Measurements from ENCODE around the gene LHX3. TPM values are rescaled to one million over a fixed set of nuclear protein-coding genes. Genes with fewer than 3 reads are reported as not detected.

LHX3 gene
- total and polyA plus RNA-seq, 2 donors from 2014 or later = not detected

GRCh38 chr9:136187197-136187596 is 17.7 kb downstream of the LHX3 start:
- Histone ChIP-seq H3K4me1 (ENCODE audit: control insufficient read depth in 2 of 3, insufficient read depth in 2 of 3, low read depth in 1 of 3, low read length in 3 of 3) (no peaks in the 10 kb centered on the region), H3K4me3 (ENCODE audit: low read length in 3 of 3) (no peak overlapping the region), H3K9me3 (ENCODE audit: control insufficient read depth in 2 of 3, insufficient read depth in 1 of 3, low read length in 3 of 3) (no peaks in the 10 kb centered on the region), H3K27me3 (ENCODE audit: control insufficient read depth, insufficient read depth, low read length) (peaks cover 14% of the 10 kb centered on the region), H3K9ac (ENCODE audit: low read length in 3 of 3) (no peak overlapping the region), H3K36me3 (ENCODE audit: control insufficient read depth in 2 of 3, insufficient read depth in 3 of 3, low read length in 3 of 3) (no peaks in the 10 kb centered on the region), H3K27ac (ENCODE audit: low read depth in 2 of 2, low read length in 2 of 2) (no peak overlapping the region)
- intact Hi-C loops (cut with DNase I) = no loop called here
- DNase-seq (no peak), FAIRE-seq (no peak)
- TF ChIP-seq, protein P1, sequence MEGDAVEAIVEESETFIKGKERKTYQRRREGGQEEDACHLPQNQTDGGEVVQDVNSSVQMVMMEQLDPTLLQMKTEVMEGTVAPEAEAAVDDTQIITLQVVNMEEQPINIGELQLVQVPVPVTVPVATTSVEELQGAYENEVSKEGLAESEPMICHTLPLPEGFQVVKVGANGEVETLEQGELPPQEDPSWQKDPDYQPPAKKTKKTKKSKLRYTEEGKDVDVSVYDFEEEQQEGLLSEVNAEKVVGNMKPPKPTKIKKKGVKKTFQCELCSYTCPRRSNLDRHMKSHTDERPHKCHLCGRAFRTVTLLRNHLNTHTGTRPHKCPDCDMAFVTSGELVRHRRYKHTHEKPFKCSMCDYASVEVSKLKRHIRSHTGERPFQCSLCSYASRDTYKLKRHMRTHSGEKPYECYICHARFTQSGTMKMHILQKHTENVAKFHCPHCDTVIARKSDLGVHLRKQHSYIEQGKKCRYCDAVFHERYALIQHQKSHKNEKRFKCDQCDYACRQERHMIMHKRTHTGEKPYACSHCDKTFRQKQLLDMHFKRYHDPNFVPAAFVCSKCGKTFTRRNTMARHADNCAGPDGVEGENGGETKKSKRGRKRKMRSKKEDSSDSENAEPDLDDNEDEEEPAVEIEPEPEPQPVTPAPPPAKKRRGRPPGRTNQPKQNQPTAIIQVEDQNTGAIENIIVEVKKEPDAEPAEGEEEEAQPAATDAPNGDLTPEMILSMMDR (IDR thresholded peaks at IDR 0.05; ENCODE audit: borderline replicate concordance, extremely low read depth, insufficient read depth) = no peak

- no peak for FAIRE-seq
- TF ChIP-seq, protein P1 (IDR thresholded peaks at IDR 0.05; ENCODE audit: borderline replicate concordance, extremely low read depth, insufficient read depth) = no peak
- Histone ChIP-seq H3K9ac (ENCODE audit: low read length in 3 of 3) (no peak overlapping the region), H3K36me3 (ENCODE audit: control insufficient read depth in 2 of 3, insufficient read depth in 3 of 3, low read length in 3 of 3) (no peaks in the 10 kb centered on the region), H3K4me1 (ENCODE audit: control insufficient read depth in 2 of 3, insufficient read depth in 2 of 3, low read depth in 1 of 3, low read length in 3 of 3) (no peaks in the 10 kb centered on the region), H3K27me3 (ENCODE audit: control insufficient read depth, insufficient read depth, low read length) (peaks cover 7% of the 10 kb centered on the region), H3K9me3 (ENCODE audit: control insufficient read depth in 2 of 3, insufficient read depth in 1 of 3, low read length in 3 of 3) (no peaks in the 10 kb centered on the region), H3K27ac (ENCODE audit: low read depth in 2 of 2, low read length in 2 of 2) (no peak overlapping the region), H3K4me3 (ENCODE audit: low read length in 3 of 3) (no peak overlapping the region)
- intact Hi-C loops (cut with DNase I) = no loop called here
- no peak for DNase-seq
These were observed 18.5 kb downstream of the LHX3 start for GRCh38 chr9:136186386-136186785.

GRCh38 chr9:136185596-136186366 is 19.1 kb downstream of the LHX3 start:
- Histone ChIP-seq H3K9ac (ENCODE audit: low read length in 3 of 3) (no peak overlapping the region), H3K4me1 (ENCODE audit: control insufficient read depth in 2 of 3, insufficient read depth in 2 of 3, low read depth in 1 of 3, low read length in 3 of 3) (no peaks in the 10 kb centered on the region), H3K9me3 (ENCODE audit: control insufficient read depth in 2 of 3, insufficient read depth in 1 of 3, low read length in 3 of 3) (no peaks in the 10 kb centered on the region), H3K27ac (ENCODE audit: low read depth in 2 of 2, low read length in 2 of 2) (no peak overlapping the region), H3K27me3 (ENCODE audit: control insufficient read depth, insufficient read depth, low read length) (peaks cover 1% of the 10 kb centered on the region), H3K4me3 (ENCODE audit: low read length in 3 of 3) (no peak overlapping the region), H3K36me3 (ENCODE audit: control insufficient read depth in 2 of 3, insufficient read depth in 3 of 3, low read length in 3 of 3) (no peaks in the 10 kb centered on the region)
- no peak for DNase-seq
- TF ChIP-seq, protein P1 (IDR thresholded peaks at IDR 0.05; ENCODE audit: borderline replicate concordance, extremely low read depth, insufficient read depth) = no peak
- FAIRE-seq = no peak
- intact Hi-C loops (cut with DNase I) = no loop called here
